ENCODE results near the gene LIMS2. TPM values are rescaled to one million over a fixed set of nuclear protein-coding genes. Genes with fewer than 3 reads are reported as not detected.

LIMS2 gene
- total and polyA plus RNA-seq, 2 of the 8 experiments (the other 6 are each of a cell fraction or from before 2014, with no cell fraction given), result 3.3 to 4.8 TPM

GRCh38 chr2:127609031-127609751 lies 66.1 kb downstream of the LIMS2 start:
- H3K23ac ChIP-seq (ENCODE audit: insufficient read length), result no peak overlapping the region
- no peak overlapping the region; the same call in 1 of the 2 replicates for H2BK5ac ChIP-seq (ENCODE audit: low read depth, low read length)
- no peaks in the 10 kb centered on the region for H3K79me1 ChIP-seq (ENCODE audit: low read depth, low read length)
- ChIA-PET POLR2A (ENCODE audit: partially characterized antibody) (no interaction called here), CTCF (ENCODE audit: partially characterized antibody) (interaction anchor here (0.7 to 8.1 kb wide), 6 partner anchors 15 to 76 kb away, joined by 3 to 54 read pairs (median 4); no protein-coding TSS in a partner anchor)
- H2BK12ac ChIP-seq (ENCODE audit: low read depth, low read length), result no peak overlapping the region
- H4K20me1 ChIP-seq (replicated peaks in 1 of 2; ENCODE audit: control insufficient read depth in 1 of 2, insufficient read depth in 2 of 2, low read length in 2 of 2), result no peaks in the 10 kb centered on the region
- H2AFZ ChIP-seq (ENCODE audit: low read length), result no peak overlapping the region; the same call in 1 of the 2 replicates
- H2BK15ac ChIP-seq (ENCODE audit: low read length), result no peak overlapping the region
- peak overlapping the region; percentile 86; the same call in 1 of the 2 replicates for H4K8ac ChIP-seq (ENCODE audit: extremely low read depth, insufficient read depth, low read length)
- no peaks in the 10 kb centered on the region for H3K79me2 ChIP-seq (ENCODE audit: control insufficient read depth in 1 of 2, insufficient read depth in 2 of 2, low read length in 2 of 2)
- H3K56ac ChIP-seq (replicated peaks; ENCODE audit: insufficient read length, low read depth, low read length), result no peak overlapping the region
- no peaks in the 10 kb centered on the region for H3K23me2 ChIP-seq (ENCODE audit: low read depth, low read length)
- no peak overlapping the region for H4K5ac ChIP-seq (ENCODE audit: insufficient read length, low read depth, low read length)
- DNase-seq (ENCODE audit: low read depth in 1 of 2, low spot score in 2 of 2) (no peak), FAIRE-seq (no peak)
- H3K4ac ChIP-seq (replicated peaks; ENCODE audit: insufficient read length, low read depth, low read length), result no peak overlapping the region
- no peak overlapping the region for H4K91ac ChIP-seq (replicated peaks; ENCODE audit: insufficient read length, low read length)
- no peak overlapping the region for H3K18ac ChIP-seq (ENCODE audit: extremely low read depth, low read length)
- no peak overlapping the region for H3K14ac ChIP-seq (ENCODE audit: insufficient read length)
- H3K27ac ChIP-seq (ENCODE audit: low read depth, low read length), result no peak overlapping the region
- H3K4me2 ChIP-seq (ENCODE audit: insufficient read depth in 1 of 2, low read depth in 2 of 2, low read length in 2 of 2), result no peak overlapping the region
- H3K9me3 ChIP-seq (ENCODE audit: insufficient read depth in 2 of 2, low read depth in 1 of 2, low read length in 1 of 2), result no peaks in the 10 kb centered on the region; a peak in 2 of 4 replicates
- no peaks in the 10 kb centered on the region for H3K27me3 ChIP-seq (replicated peaks in 1 of 4; ENCODE audit: control insufficient read depth in 3 of 4, extremely low read depth in 1 of 4, insufficient read depth in 3 of 4, low read length in 3 of 4)
- no peak overlapping the region for H2BK120ac ChIP-seq (replicated peaks; ENCODE audit: low read depth, low read length)
- H3K36me3 ChIP-seq (ENCODE audit: control insufficient read depth in 2 of 4, insufficient read depth in 4 of 4, low read length in 3 of 4), result no peaks in the 10 kb centered on the region
- H3K4me3 ChIP-seq (ENCODE audit: extremely low read depth in 1 of 4, insufficient read depth in 2 of 4, low read depth in 3 of 4, low read length in 4 of 4), result no peak overlapping the region
- H3K9ac ChIP-seq (replicated peaks in 1 of 4; ENCODE audit: extremely low read depth in 1 of 4, low read depth in 3 of 4, low read length in 3 of 4), result no peak overlapping the region
- no peak overlapping the region for H2BK20ac ChIP-seq (ENCODE audit: low read length)
- 89% methylated on average over 23 of the region's 24 CpGs; no CpG with 5 or more reads in 1 of the 2 experiments for WGBS, 2 experiments (ENCODE audit: extremely low coverage in 1 of 2, insufficient coverage in 1 of 2, insufficient read length in 1 of 2, insufficient replicate concordance in 2 of 2, low coverage in 1 of 2, low lambda C conversion rate in 2 of 2, missing lambda C conversion rate in 1 of 2)
- H3K4me1 ChIP-seq (replicated peaks in 1 of 4; ENCODE audit: control insufficient read depth in 3 of 4, insufficient read depth in 4 of 4, low read length in 3 of 4), result no peaks in the 10 kb centered on the region; a peak in 1 of 7 replicates
- no peak overlapping the region for H2AK5ac ChIP-seq (ENCODE audit: low read depth, low read length)
- no peak for TF ChIP-seq ATF2 (IDR thresholded peaks at IDR 0.05; ENCODE audit: low read length)
- no peak for TF ChIP-seq HDAC2 (IDR thresholded peaks at IDR 0.05; ENCODE audit: borderline replicate concordance in 1 of 2, low read depth in 2 of 2, low read length in 2 of 2)
- TF ChIP-seq ATF3 (IDR thresholded peaks at IDR 0.05; ENCODE audit: insufficient read depth, low read depth, low read length), result no peak
- no peak for TF ChIP-seq USF2 (IDR thresholded peaks at IDR 0.05; ENCODE audit: low read length)
- TF ChIP-seq NRF1 (IDR thresholded peaks at IDR 0.05; ENCODE audit: low read depth, low read length), result no peak
- no peak for TF ChIP-seq PHF8 (conservative IDR thresholded peaks at IDR 0.05; ENCODE audit: low read depth, low read length)
- no peak for TF ChIP-seq YY1 (IDR thresholded peaks at IDR 0.05; ENCODE audit: low read depth, low read length)
- TF ChIP-seq TBP (IDR thresholded peaks at IDR 0.05; ENCODE audit: low read depth, low read length), result no peak
- TF ChIP-seq TAF1 (IDR thresholded peaks at IDR 0.05; ENCODE audit: low read depth, low read length), result no peak
